Keratinocyte (primary cell): Measurements from ENCODE around the gene ASB6. TPM values are rescaled to one million over a fixed set of nuclear protein-coding genes. Genes with fewer than 3 reads are reported as not detected.

Source experiments
- DNase-seq: peaks from one replicate; pipeline ENCODE4 v3.0.0-alpha.2; 2011; ENCODE audit warnings: low read depth, missing footprints, low spot score
- FAIRE-seq: peaks from 2 replicates; lab custom pipeline; 2011; peaks lifted over from hg19 to GRCh38; lab: Jason Lieb, UNC
- H2AFZ ChIP-seq: 2 replicates; pipeline ENCODE4 v1.6.0; 2012; ENCODE audit warnings: low read length, control low read depth, inconsistent platforms; ENCODE audit not compliant: control insufficient read depth
- H3K27ac ChIP-seq: 2 replicates; pipeline ENCODE4 v1.5.1; 2011; ENCODE audit warnings: low read length; ENCODE audit not compliant: control insufficient read depth, insufficient read depth
- H3K27me3 ChIP-seq: 3 replicates; pipeline ENCODE4 v1.6.0; 2011; ENCODE audit warnings: low read length; ENCODE audit not compliant: control insufficient read depth, insufficient read depth; ENCODE audit errors: extremely low read depth
- H3K36me3 ChIP-seq, 2 experiments: 2 replicates in 1 of 2; 3 replicates in 1 of 2; pipeline ENCODE4 v1.5.1; 2011; ENCODE audit warnings: low read length in 2 of 2, mild to moderate bottlenecking in 1 of 2; ENCODE audit not compliant: control insufficient read depth in 2 of 2, insufficient read depth in 2 of 2; ENCODE audit errors: extremely low read depth in 1 of 2
- H3K4me1 ChIP-seq: 3 replicates; pipeline ENCODE4 v1.5.1; 2011; ENCODE audit warnings: low read length; ENCODE audit not compliant: control insufficient read depth, insufficient read depth; ENCODE audit errors: extremely low read depth
- H3K4me2 ChIP-seq: 3 replicates; pipeline ENCODE4 v1.6.0; 2011; ENCODE audit warnings: low read depth, low read length; ENCODE audit not compliant: control insufficient read depth, insufficient read depth; ENCODE audit errors: extremely low read depth
- H3K4me3 ChIP-seq, 3 experiments: fragments of 200-600 bp in 1 of 3; sonication (generic) in 1 of 3; 2 replicates in 2 of 3; 3 replicates in 1 of 3; pipeline ENCODE4 v1.5.1; 2011 to 2016; ENCODE audit warnings: low read length in 3 of 3, mild to moderate bottlenecking in 3 of 3, control low read depth in 2 of 3, inconsistent platforms in 1 of 3, low read depth in 1 of 3, mixed read lengths in 1 of 3, mixed run types in 1 of 3, moderate library complexity in 1 of 3; ENCODE audit not compliant: control insufficient read depth in 2 of 3, insufficient read depth in 2 of 3; ENCODE audit errors: extremely low read depth in 1 of 3
- H3K79me2 ChIP-seq: 2 replicates; pipeline ENCODE4 v1.6.0; 2012; ENCODE audit warnings: low read length; ENCODE audit not compliant: control insufficient read depth, insufficient read depth
- H3K9ac ChIP-seq: 3 replicates; pipeline ENCODE4 v1.6.0; 2011; ENCODE audit warnings: low read length; ENCODE audit not compliant: control insufficient read depth, insufficient read depth; ENCODE audit errors: extremely low read depth
- H3K9me1 ChIP-seq: 3 replicates; pipeline ENCODE4 v1.6.0; 2011; ENCODE audit warnings: low read length; ENCODE audit not compliant: control insufficient read depth, insufficient read depth; ENCODE audit errors: extremely low read depth
- H3K9me3 ChIP-seq: 2 replicates; pipeline ENCODE4 v1.5.1; 2012; ENCODE audit warnings: low read depth, low read length; ENCODE audit not compliant: control insufficient read depth
- H4K20me1 ChIP-seq: 3 replicates; pipeline ENCODE4 v1.6.0; 2011; ENCODE audit warnings: low read length; ENCODE audit not compliant: control insufficient read depth, insufficient read depth; ENCODE audit errors: extremely low read depth
- EZH2 ChIP-seq: IDR thresholded peaks from one replicate; pipeline ENCODE4 v1.6.1; 2012; ENCODE audit warnings: inconsistent platforms, mild to moderate bottlenecking, low read length, moderate library complexity
- dilution Hi-C: fragments of 300-500 bp; cut with MboI; formaldehyde crosslinking; loops from one replicate; pipeline ENCODE4 v1.7.0; 2020; ENCODE audit warnings: low sequenced_read_pairs; ENCODE audit not compliant: extremely low pct_ligation_motif_present
- polyA plus RNA-seq, 5 experiments: library from polyadenylated mRNA; depleted of rRNA in 3 of 5; stranded (reverse) in 3 of 5; stranded (forward) in 1 of 5; unstranded in 1 of 5; fragments of >200 nt; gene quantifications; 1 replicate in 1 of 5; 2 replicates in 3 of 5; 3 replicates in 1 of 5; pipeline versions ENCODE4 v1.2.1 to v1.2.3, GENCODE V29; 2011 to 2012; ENCODE audit warnings: missing spikeins in 2 of 5, low read depth in 1 of 5, low replicate concordance in 1 of 5
- TF ChIP-seq, protein P1 (sequence below), 3 experiments: IDR thresholded peaks in 1 of 3; conservative IDR thresholded peaks in 1 of 3; optimal IDR thresholded peaks in 1 of 3; 2 replicates in 2 of 3; 3 replicates in 1 of 3; pipeline versions ENCODE3 to v1.5.1; 2011; ENCODE audit warnings: low read length in 3 of 3, mild to moderate bottlenecking in 3 of 3, moderate library complexity in 2 of 3, control low read depth in 1 of 3, inconsistent platforms in 1 of 3; ENCODE audit not compliant: insufficient read depth in 2 of 3; ENCODE audit errors: extremely low read depth in 1 of 3

ASB6 gene
- polyA plus RNA-seq, 1 donor (not counting 4 experiments of a cell fraction or from before 2014, with no cell fraction given), result 16.3 TPM

- dilution Hi-C loops, result no loop called here
- Histone ChIP-seq H3K79me2 (no peaks in the 10 kb centered on the region), H3K4me3 (no peak overlapping the region), H3K4me2 (no peak overlapping the region), H2AFZ (no peak overlapping the region), H3K4me1 (peaks cover 10% of the 10 kb centered on the region), H3K9me1 (no peaks in the 10 kb centered on the region), H3K27ac (no peak overlapping the region), H3K9ac (no peak overlapping the region), H4K20me1 (no peaks in the 10 kb centered on the region), H3K27me3 (no peaks in the 10 kb centered on the region), H3K36me3 (no peaks in the 10 kb centered on the region), H3K9me3 (no peaks in the 10 kb centered on the region)
- no peak for DNase-seq
- FAIRE-seq, result no peak
- TF ChIP-seq EZH2, result no peak
- TF ChIP-seq, protein P1, sequence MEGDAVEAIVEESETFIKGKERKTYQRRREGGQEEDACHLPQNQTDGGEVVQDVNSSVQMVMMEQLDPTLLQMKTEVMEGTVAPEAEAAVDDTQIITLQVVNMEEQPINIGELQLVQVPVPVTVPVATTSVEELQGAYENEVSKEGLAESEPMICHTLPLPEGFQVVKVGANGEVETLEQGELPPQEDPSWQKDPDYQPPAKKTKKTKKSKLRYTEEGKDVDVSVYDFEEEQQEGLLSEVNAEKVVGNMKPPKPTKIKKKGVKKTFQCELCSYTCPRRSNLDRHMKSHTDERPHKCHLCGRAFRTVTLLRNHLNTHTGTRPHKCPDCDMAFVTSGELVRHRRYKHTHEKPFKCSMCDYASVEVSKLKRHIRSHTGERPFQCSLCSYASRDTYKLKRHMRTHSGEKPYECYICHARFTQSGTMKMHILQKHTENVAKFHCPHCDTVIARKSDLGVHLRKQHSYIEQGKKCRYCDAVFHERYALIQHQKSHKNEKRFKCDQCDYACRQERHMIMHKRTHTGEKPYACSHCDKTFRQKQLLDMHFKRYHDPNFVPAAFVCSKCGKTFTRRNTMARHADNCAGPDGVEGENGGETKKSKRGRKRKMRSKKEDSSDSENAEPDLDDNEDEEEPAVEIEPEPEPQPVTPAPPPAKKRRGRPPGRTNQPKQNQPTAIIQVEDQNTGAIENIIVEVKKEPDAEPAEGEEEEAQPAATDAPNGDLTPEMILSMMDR (optimal IDR thresholded peaks at IDR 0.05 in 1 of 3, IDR thresholded peaks at IDR 0.05 in 1 of 3, conservative IDR thresholded peaks at IDR 0.05 in 1 of 3; ENCODE audit: extremely low read depth in 1 of 3, insufficient read depth in 2 of 3, low read length in 3 of 3), result no peak
Measured at GRCh38 chr9:129648764-129649115, 6.8 kb upstream of the ASB6 start.

GRCh38 chr9:129648092-129648763 lies 6.3 kb upstream of the ASB6 start:
- Histone ChIP-seq H3K79me2 (no peaks in the 10 kb centered on the region), H3K9me3 (no peaks in the 10 kb centered on the region), H3K4me1 (peaks cover 11% of the 10 kb centered on the region), H3K4me3 (no peak overlapping the region), H3K36me3 (no peaks in the 10 kb centered on the region), H3K27ac (no peak overlapping the region), H3K27me3 (no peaks in the 10 kb centered on the region), H3K4me2 (no peak overlapping the region), H3K9me1 (no peaks in the 10 kb centered on the region), H2AFZ (no peak overlapping the region), H3K9ac (no peak overlapping the region), H4K20me1 (no peaks in the 10 kb centered on the region)
- FAIRE-seq (peak; percentile 51), DNase-seq (no peak)
- dilution Hi-C loops, result no loop called here
- TF ChIP-seq, protein P1 (optimal IDR thresholded peaks at IDR 0.05 in 1 of 3, IDR thresholded peaks at IDR 0.05 in 1 of 3, conservative IDR thresholded peaks at IDR 0.05 in 1 of 3; ENCODE audit: extremely low read depth in 1 of 3, insufficient read depth in 2 of 3, low read length in 3 of 3), result no peak
- TF ChIP-seq EZH2, result no peak
